GM18505 (cell line): ENCODE results near the gene S100A6.
"Not testable (repeated sequence)": the region's sequence is repeated elsewhere in the genome, so short reads cannot be mapped to it uniquely, and the experiment has no call there.

Source experiments
- ATAC-seq: cut with Tn5 transposase; IDR thresholded peaks from one replicate; pipeline ENCODE4 v1.9.1; 2021; ENCODE audit not compliant: unreplicated experiment
- POLR2A ChIP-seq: IDR thresholded peaks from 4 replicates; pipeline ENCODE4 v1.6.1; 2011; ENCODE audit warnings: borderline replicate concordance; ENCODE audit not compliant: insufficient read depth, insufficient read length; ENCODE audit errors: extremely low read depth

The S100A6 gene

GRCh38 chr1:153569465-153569864 is 33.7 kb upstream of the S100A6 start:
- ATAC-seq = no peak
- no peak for TF ChIP-seq POLR2A

GRCh38 chr1:153568367-153569099 is 32.7 kb upstream of the S100A6 start:
- ATAC-seq = no peak
- no peak for TF ChIP-seq POLR2A

GRCh38 chr1:153567621-153568366 is 32.0 kb upstream of the S100A6 start:
- TF ChIP-seq POLR2A = no peak
- ATAC-seq = no peak

GRCh38 chr1:153566414-153567371 is 30.9 kb upstream of the S100A6 start:
- TF ChIP-seq POLR2A = peak; percentile 4
- ATAC-seq = peak; percentile 42

GRCh38 chr1:153565529-153566374 is 30.0 kb upstream of the S100A6 start, which contains the start of gene S100A2:
Gene S100A2, minus strand, starts transcription at chr1:153565844. Its CDS starts 1,967 bp downstream, at chr1:153563877.
- TF ChIP-seq POLR2A = peak; percentile 22
- peak; percentile 55 for ATAC-seq

- TF ChIP-seq POLR2A = no peak
- ATAC-seq = no peak
These were observed 28.2 kb upstream of the S100A6 start for GRCh38 chr1:153563991-153564390.

- no peak for ATAC-seq
- TF ChIP-seq POLR2A = no peak
These were observed 27.7 kb upstream of the S100A6 start for GRCh38 chr1:153563483-153563901.

GRCh38 chr1:153562021-153562420 is 26.2 kb upstream of the S100A6 start:
- not testable (repeated sequence) for ATAC-seq

GRCh38 chr1:153561466-153561985 is 25.7 kb upstream of the S100A6 start:
- no peak for TF ChIP-seq POLR2A
- no peak for ATAC-seq

- no peak for ATAC-seq
- no peak for TF ChIP-seq POLR2A
These were observed 25.1 kb upstream of the S100A6 start for GRCh38 chr1:153560771-153561465.

GRCh38 chr1:153560241-153560640 is 24.4 kb upstream of the S100A6 start:
- no peak for ATAC-seq
- no peak for TF ChIP-seq POLR2A

- no peak for ATAC-seq
- no peak for TF ChIP-seq POLR2A
These were observed 22.1 kb upstream of the S100A6 start for GRCh38 chr1:153557877-153558276.
